ENCODE data around the gene DEPP1.

DNA sequence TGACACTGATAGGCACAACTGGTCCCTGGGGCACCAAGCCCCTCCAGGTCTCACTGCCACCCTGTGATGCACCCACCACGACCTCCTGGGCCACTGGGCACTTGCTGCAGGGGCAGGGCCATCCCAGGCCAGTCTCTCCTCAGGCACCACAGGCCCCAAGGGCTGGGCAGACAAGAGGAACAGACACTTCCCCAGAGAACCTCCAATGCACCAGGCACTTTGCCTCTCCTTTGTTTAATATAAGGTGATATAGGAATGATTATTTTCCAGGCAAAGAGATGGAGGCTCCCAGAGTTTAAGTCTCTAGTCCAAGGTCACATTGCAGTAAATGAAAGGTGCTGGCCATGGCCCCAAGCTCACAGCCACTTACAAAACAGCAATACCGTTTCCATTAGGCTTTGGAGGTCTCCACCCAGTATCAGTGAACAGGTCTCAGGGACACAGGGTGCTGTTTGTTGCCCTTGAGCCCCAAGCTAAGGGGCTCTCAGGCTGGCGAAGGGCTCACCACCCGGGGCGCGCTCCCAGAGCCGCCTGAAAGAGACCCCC lies 4.5 kb downstream of the DEPP1 start:
- TF ChIP-seq, protein P1, sequence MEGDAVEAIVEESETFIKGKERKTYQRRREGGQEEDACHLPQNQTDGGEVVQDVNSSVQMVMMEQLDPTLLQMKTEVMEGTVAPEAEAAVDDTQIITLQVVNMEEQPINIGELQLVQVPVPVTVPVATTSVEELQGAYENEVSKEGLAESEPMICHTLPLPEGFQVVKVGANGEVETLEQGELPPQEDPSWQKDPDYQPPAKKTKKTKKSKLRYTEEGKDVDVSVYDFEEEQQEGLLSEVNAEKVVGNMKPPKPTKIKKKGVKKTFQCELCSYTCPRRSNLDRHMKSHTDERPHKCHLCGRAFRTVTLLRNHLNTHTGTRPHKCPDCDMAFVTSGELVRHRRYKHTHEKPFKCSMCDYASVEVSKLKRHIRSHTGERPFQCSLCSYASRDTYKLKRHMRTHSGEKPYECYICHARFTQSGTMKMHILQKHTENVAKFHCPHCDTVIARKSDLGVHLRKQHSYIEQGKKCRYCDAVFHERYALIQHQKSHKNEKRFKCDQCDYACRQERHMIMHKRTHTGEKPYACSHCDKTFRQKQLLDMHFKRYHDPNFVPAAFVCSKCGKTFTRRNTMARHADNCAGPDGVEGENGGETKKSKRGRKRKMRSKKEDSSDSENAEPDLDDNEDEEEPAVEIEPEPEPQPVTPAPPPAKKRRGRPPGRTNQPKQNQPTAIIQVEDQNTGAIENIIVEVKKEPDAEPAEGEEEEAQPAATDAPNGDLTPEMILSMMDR (IDR thresholded peaks at IDR 0.05) = no peak
- TF ChIP-seq POLR2A (IDR thresholded peaks at IDR 0.05) = no peak
